Body of pancreas (tissue), 4 donors: Measurements from ENCODE around the gene RAF1. TPM values are rescaled to one million over a fixed set of nuclear protein-coding genes. Genes with fewer than 3 reads are reported as not detected.

Experiments used
- ATAC-seq: fragments of 150-250 bp; one replicate; pipeline ENCODE4 v1.9.1; 2016
- DNase-seq, 4 donors: peaks; one replicate each; pipeline ENCODE4 v3.0.0-alpha.2; 2019
- H3K27ac ChIP-seq, 4 donors: fragments of 200-600 bp; sonication (generic); 1 replicate in 3 of 4; 2 replicates in 1 of 4; pipeline versions ENCODE4 v1.5.1 to v1.6.1; 2016 to 2019; ENCODE audit warnings: mild to moderate bottlenecking in 1 of 4, mixed read lengths in 1 of 4, moderate library complexity in 1 of 4
- H3K27me3 ChIP-seq, 2 donors: fragments of 200-600 bp; sonication (generic); one replicate each; pipeline ENCODE4 v1.6.0; 2016; ENCODE audit warnings: mild to moderate bottlenecking in 1 of 2
- H3K36me3 ChIP-seq, 2 donors: fragments of 200-600 bp; sonication (generic); replicated peaks in 1 of 2; 2 replicates each; pipeline ENCODE4 v1.5.1; 2016; ENCODE audit warnings: low read depth in 2 of 2; ENCODE audit not compliant: insufficient read depth in 1 of 2
- H3K4me1 ChIP-seq: fragments of 200-600 bp; sonication (generic); one replicate; pipeline ENCODE4 v1.6.0; 2016
- H3K4me3 ChIP-seq, 2 donors: fragments of 200-600 bp; sonication (generic); 1 replicate in 1 of 2; 2 replicates in 1 of 2; pipeline ENCODE4 v1.5.1; 2016 to 2019
- H3K9me3 ChIP-seq, 3 donors: fragments of 200-600 bp; sonication (generic); 1 replicate in 2 of 3; 2 replicates in 1 of 3; pipeline ENCODE4 v1.5.1; 2016
- POLR2A ChIP-seq, 3 donors: fragments of 450-650 bp; IDR thresholded peaks; one replicate each; pipeline ENCODE4 v1.6.1; 2016; ENCODE audit warnings: antibody characterized with exemption in 3 of 3, mild to moderate bottlenecking in 2 of 3
- WGBS, 2 donors: methylation state at CpG; one replicate each; pipeline ENCODE4 v1.1.5; 2017; 5-methylcytosine and 5-hydroxymethylcytosine counted together
- intact Hi-C: fragments of 100-400 bp; cut with DNase I; formaldehyde crosslinking; loops from one replicate; pipeline ENCODE4 v1.15.1; 2023
- total RNA-seq, 2 donors: library from RNA; depleted of rRNA; stranded (reverse); fragments of >200 nt; gene quantifications; one replicate each; pipeline ENCODE4 v1.1.0, GENCODE V29; 2016
- TF ChIP-seq, protein P1 (sequence below), 7 experiments: fragments of 450-650 bp in 4 of 7; fragments of 200-600 bp in 3 of 7; sonication (generic) in 3 of 7; IDR thresholded peaks; one replicate each; pipeline ENCODE4 v1.5.1; 2016 to 2019; ENCODE audit warnings: antibody characterized with exemption in 7 of 7

RAF1 gene
- total RNA-seq, 2 donors from 2014 or later = 52.1 to 53.7 TPM

GRCh38 chr3:12571986-12572385 is 91.9 kb downstream of the RAF1 start:
- H3K9me3 ChIP-seq = no peaks in the 10 kb centered on the region
- intact Hi-C loops = no loop called here
- peaks cover 7% of the 10 kb centered on the region for H3K4me1 ChIP-seq
- no peak overlapping the region for H3K4me3 ChIP-seq
- WGBS, 2 donors = 90 to 97% methylated on average over 6 to 11 of the region's 11 CpGs
- no peaks in the 10 kb centered on the region for H3K27me3 ChIP-seq
- DNase-seq (no peak), ATAC-seq (no peak)
- peaks cover 6 to 41% of the 10 kb centered on the region in 2 donors for H3K36me3 ChIP-seq
- no peak overlapping the region for H3K27ac ChIP-seq
- TF ChIP-seq, protein P1, sequence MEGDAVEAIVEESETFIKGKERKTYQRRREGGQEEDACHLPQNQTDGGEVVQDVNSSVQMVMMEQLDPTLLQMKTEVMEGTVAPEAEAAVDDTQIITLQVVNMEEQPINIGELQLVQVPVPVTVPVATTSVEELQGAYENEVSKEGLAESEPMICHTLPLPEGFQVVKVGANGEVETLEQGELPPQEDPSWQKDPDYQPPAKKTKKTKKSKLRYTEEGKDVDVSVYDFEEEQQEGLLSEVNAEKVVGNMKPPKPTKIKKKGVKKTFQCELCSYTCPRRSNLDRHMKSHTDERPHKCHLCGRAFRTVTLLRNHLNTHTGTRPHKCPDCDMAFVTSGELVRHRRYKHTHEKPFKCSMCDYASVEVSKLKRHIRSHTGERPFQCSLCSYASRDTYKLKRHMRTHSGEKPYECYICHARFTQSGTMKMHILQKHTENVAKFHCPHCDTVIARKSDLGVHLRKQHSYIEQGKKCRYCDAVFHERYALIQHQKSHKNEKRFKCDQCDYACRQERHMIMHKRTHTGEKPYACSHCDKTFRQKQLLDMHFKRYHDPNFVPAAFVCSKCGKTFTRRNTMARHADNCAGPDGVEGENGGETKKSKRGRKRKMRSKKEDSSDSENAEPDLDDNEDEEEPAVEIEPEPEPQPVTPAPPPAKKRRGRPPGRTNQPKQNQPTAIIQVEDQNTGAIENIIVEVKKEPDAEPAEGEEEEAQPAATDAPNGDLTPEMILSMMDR (IDR thresholded peaks at IDR 0.05) = no peak
- no peak for TF ChIP-seq POLR2A (IDR thresholded peaks at IDR 0.05)

GRCh38 chr3:12569836-12570235 is 94.1 kb downstream of the RAF1 start:
- ATAC-seq (no peak), DNase-seq (no peak)
- Histone ChIP-seq H3K9me3 (no peaks in the 10 kb centered on the region), H3K4me1 (peaks cover 7% of the 10 kb centered on the region), H3K4me3 (no peak overlapping the region), H3K36me3 (peaks cover 6 to 33% of the 10 kb centered on the region in 2 donors), H3K27ac (no peak overlapping the region), H3K27me3 (no peaks in the 10 kb centered on the region)
- no peak for TF ChIP-seq POLR2A (IDR thresholded peaks at IDR 0.05)
- TF ChIP-seq, protein P1 (IDR thresholded peaks at IDR 0.05) = no peak
- intact Hi-C loops = no loop called here
- 77 to 83% methylated on average over 6 of the region's 6 CpGs for WGBS, 2 donors

- peaks cover 7% of the 10 kb centered on the region for H3K4me1 ChIP-seq
- DNase-seq = no peak
- no peak overlapping the region for H3K27ac ChIP-seq
- TF ChIP-seq POLR2A (IDR thresholded peaks at IDR 0.05) = no peak
- TF ChIP-seq, protein P1 (IDR thresholded peaks at IDR 0.05) = no peak
- H3K27me3 ChIP-seq = no peaks in the 10 kb centered on the region
- H3K36me3 ChIP-seq = peaks cover 6 to 26% of the 10 kb centered on the region in 2 donors
- no peak for ATAC-seq
- intact Hi-C loops = no loop called here
- no peaks in the 10 kb centered on the region for H3K9me3 ChIP-seq
- H3K4me3 ChIP-seq = no peak overlapping the region
- WGBS, 2 donors = 63 to 72% methylated on average over 3 of the region's 3 CpGs
Measured at GRCh38 chr3:12568747-12569146, 95.2 kb downstream of the RAF1 start.

- TF ChIP-seq POLR2A (IDR thresholded peaks at IDR 0.05) = no peak
- TF ChIP-seq, protein P1 (IDR thresholded peaks at IDR 0.05) = no peak
- intact Hi-C loops = no loop called here
Measured at GRCh38 chr3:12566976-12567375, 96.9 kb downstream of the RAF1 start.

DNA sequence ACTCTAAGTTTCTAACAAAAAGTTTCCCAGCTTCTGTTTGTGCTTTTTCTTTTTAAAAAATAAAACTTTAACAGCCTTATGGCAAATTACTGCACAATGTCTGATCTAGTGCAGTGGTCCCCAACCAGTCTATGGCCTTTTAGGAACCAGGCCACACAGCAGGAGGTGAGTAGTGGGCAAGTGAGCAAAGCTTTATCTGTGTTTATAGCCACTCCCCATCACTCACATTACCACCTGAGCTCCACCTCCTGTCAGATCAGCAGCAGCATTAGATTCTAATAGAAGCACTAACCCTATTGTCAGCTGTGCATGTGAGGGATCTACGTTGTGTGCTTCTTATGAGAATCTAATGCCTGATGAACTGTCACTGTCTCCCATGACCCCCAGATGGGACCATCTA is 101.5 kb downstream of the RAF1 start:
- H3K4me1 ChIP-seq = peaks cover 52% of the 10 kb centered on the region

More at GRCh38 chr3:12566976-12567375, 96.9 kb downstream of the RAF1 start:
- Histone ChIP-seq H3K4me3 (no peak overlapping the region), H3K36me3 (peaks cover 6 to 16% of the 10 kb centered on the region in 2 donors), H3K27ac (no peak overlapping the region), H3K9me3 (no peaks in the 10 kb centered on the region), H3K4me1 (peaks cover 18% of the 10 kb centered on the region), H3K27me3 (no peaks in the 10 kb centered on the region)
- DNase-seq (no peak), ATAC-seq (no peak)

More for the DNA sequence above, 101.5 kb downstream of the RAF1 start:
- H3K36me3 ChIP-seq = no peaks in the 10 kb centered on the region
- intact Hi-C loops = no loop called here
- 38 to 40% methylated on average over 1 of the region's 1 CpG for WGBS, 2 donors
- H3K27ac ChIP-seq = no peak overlapping the region
- no peak for TF ChIP-seq POLR2A (IDR thresholded peaks at IDR 0.05)
- TF ChIP-seq, protein P1 (IDR thresholded peaks at IDR 0.05) = no peak
- no peak for ATAC-seq
- H3K4me3 ChIP-seq = no peak overlapping the region
- DNase-seq = no peak
- H3K9me3 ChIP-seq = no peaks in the 10 kb centered on the region
- no peaks in the 10 kb centered on the region for H3K27me3 ChIP-seq
